Right lobe of liver (tissue), 6 donors: ENCODE data around the gene CASKIN1. TPM values are rescaled to one million over a fixed set of nuclear protein-coding genes. Genes with fewer than 3 reads are reported as not detected.

Experiments used
- ATAC-seq, 4 donors: fragments of 200-7000 bp; cut with Tn5 transposase; one replicate each; pipeline ENCODE4 v1.9.1; 2020; ENCODE audit warnings: mild to moderate bottlenecking in 4 of 4, moderate library complexity in 4 of 4
- DNase-seq, 3 donors: peaks; one replicate each; pipeline ENCODE4 v3.0.0-alpha.2; 2020
- H3K27ac ChIP-seq, 3 donors: fragments of 200-600 bp; one replicate each; pipeline ENCODE4 v1.8.0; 2022
- H3K27me3 ChIP-seq, 2 donors: fragments of 200-600 bp; one replicate each; pipeline ENCODE4 v1.8.0; 2022
- H3K36me3 ChIP-seq, 4 donors: fragments of 200-600 bp; sonication (generic) in 1 of 4; one replicate each; pipeline versions ENCODE4 v1.5.1 to v1.8.0; 2017 to 2022; ENCODE audit warnings: control low read depth in 1 of 4
- H3K4me1 ChIP-seq, 4 donors: fragments of 200-600 bp; sonication (generic) in 1 of 4; one replicate each; pipeline versions ENCODE4 v1.5.1 to v1.8.0; 2017 to 2022; ENCODE audit warnings: control low read depth in 1 of 4
- H3K4me3 ChIP-seq, 3 donors: fragments of 200-600 bp; one replicate each; pipeline ENCODE4 v1.8.0; 2022
- H3K9me3 ChIP-seq, 4 donors: fragments of 200-600 bp; sonication (generic) in 1 of 4; one replicate each; pipeline versions ENCODE4 v1.5.1 to v1.8.0; 2017 to 2022; ENCODE audit warnings: control low read depth in 1 of 4
- CTCF ChIP-seq, 4 donors: fragments of 200-600 bp in 3 of 4; fragments of 450-650 bp in 1 of 4; IDR thresholded peaks; one replicate each; pipeline versions ENCODE4 v1.5.1 to v1.8.0; 2016 to 2022; ENCODE audit warnings: antibody characterized with exemption in 4 of 4, mild to moderate bottlenecking in 2 of 4
- POLR2A ChIP-seq: fragments of 450-650 bp; IDR thresholded peaks from one replicate; pipeline ENCODE4 v1.6.1; 2017; ENCODE audit warnings: antibody characterized with exemption, mild to moderate bottlenecking
- WGBS: methylation state at CpG from one replicate; pipeline ENCODE4 v1.1.6; 2018; ENCODE audit warnings: low coverage, low lambda C conversion rate; ENCODE audit not compliant: insufficient coverage; ENCODE audit errors: missing lambda C conversion rate; 5-methylcytosine and 5-hydroxymethylcytosine counted together
- intact Hi-C, 2 donors: fragments of 100-400 bp; cut with DNase I; formaldehyde crosslinking; loops; one replicate each; pipeline versions ENCODE4 v1.11.2 to v1.14.1; 2022
- total RNA-seq, 6 experiments: library from RNA; depleted of rRNA in 2 of 6; stranded (reverse); fragments of >200 nt in 2 of 6; fragmentation: NEBNext Ultra II Directional in 3 of 6; extraction: Animal tissue kit (Norgen Biotek cat#: 25700) in 3 of 6; gene quantifications; one replicate each; pipeline versions ENCODE4 v1.1.0 to v1.2.4, GENCODE V29; 2016 to 2023
- donor health status: DM: no; HTN: yes; CAD: no.
- donor health status: DM: no; HTN: no; CAD: no.
- donor health status: DM: no; HTN: no; CAD: no.
- donor health status: DM: no; HTN: yes; CAD: no.
- donor health status: DM: no; HTN: yes; CAD: no.

The CASKIN1 gene
- total RNA-seq, 6 experiments from 2014 or later, result not detected

DNA sequence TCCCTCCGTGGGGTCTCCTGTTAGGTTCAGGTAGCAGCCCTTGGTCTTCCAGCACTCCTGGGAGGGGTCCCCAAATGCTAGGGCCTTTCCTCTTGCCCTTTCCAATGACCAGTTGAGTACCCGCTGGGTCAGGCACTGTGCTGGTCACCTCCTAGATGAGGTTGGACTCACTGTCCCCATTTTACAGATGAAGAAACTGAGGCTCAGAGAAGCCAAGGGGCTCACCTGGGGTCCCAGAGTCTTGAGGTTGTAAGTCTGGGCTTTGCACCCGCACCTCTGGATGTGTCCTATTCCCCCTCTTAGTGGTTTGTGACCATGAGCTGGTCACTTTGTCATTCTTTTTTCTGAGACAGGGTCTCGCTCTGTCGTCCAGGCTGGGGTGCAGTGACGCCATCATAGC lies 1.4 kb upstream of the CASKIN1 start:
- Histone ChIP-seq H3K36me3 (no peaks in the 10 kb centered on the region), H3K27ac (no peak overlapping the region), H3K4me1 (peaks cover 0 to 10% (median 0%) of the 10 kb centered on the region in 4 donors), H3K4me3 (no peak overlapping the region), H3K27me3 (peaks cover 0 to 11% of the 10 kb centered on the region in 2 donors), H3K9me3 (no peaks in the 10 kb centered on the region)
- DNase-seq (no peak), ATAC-seq (no peak)
- 50% methylated on average over 2 of the region's 6 CpGs for WGBS
- no peak for TF ChIP-seq POLR2A
- no peak for TF ChIP-seq CTCF (IDR thresholded peaks at IDR 0.05)
- intact Hi-C loops, result loop anchor here (10.0 kb wide), 1 partner anchor 307 kb away; no protein-coding TSS in a partner anchor

DNA sequence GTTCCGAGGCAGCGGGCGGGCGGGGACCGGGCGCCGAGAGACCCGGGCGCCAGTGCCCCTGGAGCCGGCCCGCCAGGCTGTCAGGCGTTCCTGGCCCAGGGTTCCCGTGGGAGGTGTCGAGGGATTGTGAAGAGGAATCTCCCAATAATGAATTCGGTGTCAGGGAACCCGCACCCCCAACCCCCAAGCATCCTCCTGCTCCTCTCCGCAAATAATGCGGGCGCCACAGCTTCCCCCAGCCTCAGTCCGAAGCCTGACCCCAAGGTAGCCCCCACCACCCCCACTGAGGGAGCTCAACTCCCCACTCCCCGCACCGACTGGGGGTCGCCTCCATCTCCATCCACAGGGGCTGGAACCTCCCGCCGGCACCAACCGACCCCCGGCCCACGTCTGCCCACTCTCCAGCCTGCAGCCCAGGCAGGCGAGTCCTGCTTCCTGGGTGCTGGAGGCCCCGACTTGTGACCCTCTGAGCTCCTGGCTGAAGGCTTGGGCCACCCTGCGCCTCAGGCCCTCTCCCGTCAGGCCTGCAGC lies 641 bp upstream of the CASKIN1 start:
- H3K4me1 ChIP-seq, result peaks cover 0 to 10% (median 0%) of the 10 kb centered on the region in 4 donors
- intact Hi-C loops, result loop anchor here (10.0 kb wide), 1 partner anchor 308 kb away; no protein-coding TSS in a partner anchor
- 55% methylated on average over 12 of the region's 32 CpGs for WGBS
- H3K27me3 ChIP-seq, result peaks cover 0 to 11% of the 10 kb centered on the region in 2 donors
- ATAC-seq (no peak), DNase-seq (no peak)
- no peak overlapping the region for H3K4me3 ChIP-seq
- no peaks in the 10 kb centered on the region for H3K36me3 ChIP-seq
- H3K27ac ChIP-seq, result no peak overlapping the region
- TF ChIP-seq POLR2A (no peak), CTCF (IDR thresholded peaks at IDR 0.05) (no peak)
- no peaks in the 10 kb centered on the region for H3K9me3 ChIP-seq

DNA sequence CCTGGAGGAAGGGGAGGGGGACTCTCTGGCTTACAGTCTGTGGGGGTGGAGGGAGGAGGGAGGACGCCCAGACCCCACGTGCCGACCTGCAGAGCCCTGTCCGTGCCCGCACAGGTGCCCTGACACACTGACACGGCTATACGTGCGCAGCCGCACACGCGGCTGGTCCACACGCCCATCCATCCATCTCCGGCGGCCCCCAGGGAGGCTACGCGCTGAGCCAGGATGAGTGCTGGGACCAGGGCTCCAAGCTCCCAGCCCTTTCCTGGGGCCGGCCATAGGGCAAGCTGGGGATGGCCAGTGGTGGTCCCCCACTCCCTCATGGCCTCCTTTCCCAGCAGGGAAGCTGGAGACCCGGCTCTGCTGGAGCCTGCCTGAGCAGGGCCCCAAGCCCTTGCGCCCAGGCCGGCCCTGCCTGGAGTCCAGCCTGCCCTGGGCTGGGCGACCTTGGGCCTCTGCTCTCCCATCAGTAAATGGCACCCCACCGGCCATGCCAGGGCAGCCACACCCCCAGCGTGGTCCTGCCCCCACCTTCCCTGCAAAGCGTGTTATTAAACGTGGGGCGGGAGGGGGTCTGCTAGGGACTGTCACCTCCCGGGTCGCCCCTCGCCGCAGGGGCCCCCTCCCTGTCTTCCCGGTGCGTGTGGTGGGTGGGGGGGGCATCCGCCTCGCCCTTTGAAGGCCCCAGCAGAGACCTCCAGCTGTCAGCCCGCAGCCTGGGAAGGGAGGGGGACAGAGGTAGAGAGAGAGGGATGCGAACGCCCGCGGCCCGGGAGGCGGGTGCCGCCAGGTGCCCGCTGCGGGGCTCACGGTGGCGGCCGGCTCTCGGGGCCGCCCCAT lies 863 bp downstream of the CASKIN1 start:
- H3K4me3 ChIP-seq, result peak overlapping the region in 1 of 3 donors; percentile 26
- ATAC-seq, result peak in 1 of 4 donors; percentile 17
- H3K27me3 ChIP-seq, result peaks cover 0 to 11% of the 10 kb centered on the region in 2 donors
- intact Hi-C loops, result loop anchor here (10.0 kb wide), 1 partner anchor 309 kb away; no protein-coding TSS in a partner anchor
- peaks cover 0 to 10% (median 0%) of the 10 kb centered on the region in 4 donors for H3K4me1 ChIP-seq
- no peaks in the 10 kb centered on the region for H3K9me3 ChIP-seq
- no peaks in the 10 kb centered on the region for H3K36me3 ChIP-seq
- no peak for TF ChIP-seq POLR2A
- DNase-seq, result no peak
- H3K27ac ChIP-seq, result no peak overlapping the region
- WGBS, result 5% methylated on average over 4 of the region's 49 CpGs

DNA sequence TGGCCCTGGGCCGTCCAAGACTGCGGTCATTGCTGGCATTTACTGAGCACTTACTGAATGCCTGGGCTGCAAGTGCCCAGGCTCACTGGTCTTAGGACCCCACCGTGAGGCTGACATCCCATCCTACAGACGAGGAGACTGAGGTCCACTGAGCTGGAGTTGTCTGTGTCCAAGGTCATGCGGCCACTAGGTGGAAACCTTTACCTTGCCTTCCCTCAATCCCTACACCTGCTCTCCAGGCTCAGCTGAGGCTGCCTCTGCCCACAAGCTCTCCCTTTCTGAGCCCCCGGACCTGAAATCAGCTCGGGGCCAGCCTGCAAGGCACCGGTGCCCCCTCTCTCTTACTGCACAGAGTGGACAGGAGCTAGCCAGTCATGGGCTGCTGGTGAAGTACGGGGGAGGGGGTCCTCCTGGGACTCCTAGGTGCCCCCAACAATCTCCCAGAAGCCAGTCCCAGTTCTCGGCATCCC lies 1.5 kb downstream of the CASKIN1 start:
- no peaks in the 10 kb centered on the region for H3K36me3 ChIP-seq
- TF ChIP-seq CTCF (IDR thresholded peaks at IDR 0.05) (peak; percentile 53 to 67 (median 55)), POLR2A (no peak)
- H3K27me3 ChIP-seq, result peaks cover 0 to 11% of the 10 kb centered on the region in 2 donors
- DNase-seq (peak in 1 of 3 donors; percentile 49), ATAC-seq (peak; percentile 76 to 92 (median 89))
- H3K4me1 ChIP-seq, result peaks cover 0 to 10% (median 0%) of the 10 kb centered on the region in 4 donors
- 10% methylated on average over 6 of the region's 10 CpGs for WGBS
- no peaks in the 10 kb centered on the region for H3K9me3 ChIP-seq
- no peak overlapping the region for H3K4me3 ChIP-seq
- no peak overlapping the region for H3K27ac ChIP-seq
- intact Hi-C loops, result loop anchor here (10.0 kb wide), 1 partner anchor 310 kb away; no protein-coding TSS in a partner anchor
